Superior temporal gyrus (tissue), 1 donor: Measurements from ENCODE around the gene MAGEB4.
"Not testable (repeated sequence)": the region's sequence is repeated elsewhere in the genome, so short reads cannot be mapped to it uniquely, and the experiment has no call there.

Source experiments
- DNase-seq: peaks from one replicate; pipeline ENCODE4 v3.0.0-alpha.2; 2016; ENCODE audit errors: extremely low spot score

The MAGEB4 gene, protein sequence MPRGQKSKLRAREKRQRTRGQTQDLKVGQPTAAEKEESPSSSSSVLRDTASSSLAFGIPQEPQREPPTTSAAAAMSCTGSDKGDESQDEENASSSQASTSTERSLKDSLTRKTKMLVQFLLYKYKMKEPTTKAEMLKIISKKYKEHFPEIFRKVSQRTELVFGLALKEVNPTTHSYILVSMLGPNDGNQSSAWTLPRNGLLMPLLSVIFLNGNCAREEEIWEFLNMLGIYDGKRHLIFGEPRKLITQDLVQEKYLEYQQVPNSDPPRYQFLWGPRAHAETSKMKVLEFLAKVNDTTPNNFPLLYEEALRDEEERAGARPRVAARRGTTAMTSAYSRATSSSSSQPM

DNA sequence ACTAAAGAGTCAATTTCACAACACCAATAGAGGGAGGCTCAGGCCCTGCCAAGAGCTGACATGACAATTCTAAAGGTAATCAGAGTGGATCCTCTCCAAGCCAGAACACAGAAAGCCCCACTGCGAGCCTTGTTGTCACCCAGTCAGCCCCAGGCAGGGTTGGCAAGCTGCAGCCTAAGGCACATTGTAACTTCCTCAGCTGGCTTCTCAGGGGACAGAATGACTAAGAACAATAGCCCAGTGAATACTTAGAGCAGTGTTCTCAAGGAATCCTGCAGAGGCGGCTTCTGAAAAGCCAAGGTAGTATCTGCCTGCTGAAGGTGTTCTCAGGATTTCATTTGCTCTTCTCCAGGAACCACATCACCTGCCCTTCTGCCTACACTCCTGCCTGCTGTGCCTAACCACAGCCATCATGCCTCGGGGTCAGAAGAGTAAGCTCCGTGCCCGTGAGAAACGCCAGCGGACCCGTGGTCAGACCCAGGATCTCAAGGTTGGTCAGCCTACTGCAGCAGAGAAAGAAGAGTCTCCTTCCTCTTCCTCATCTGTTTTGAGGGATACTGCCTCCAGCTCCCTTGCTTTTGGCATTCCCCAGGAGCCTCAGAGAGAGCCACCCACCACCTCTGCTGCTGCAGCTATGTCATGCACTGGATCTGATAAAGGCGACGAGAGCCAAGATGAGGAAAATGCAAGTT, at the start of gene MAGEB4:
TSS of gene MAGEB4 (plus strand) at position 277 of the 692 bp plus-strand sequence. CDS start at position 413, 136 bp downstream.
- no peak for DNase-seq

DNA sequence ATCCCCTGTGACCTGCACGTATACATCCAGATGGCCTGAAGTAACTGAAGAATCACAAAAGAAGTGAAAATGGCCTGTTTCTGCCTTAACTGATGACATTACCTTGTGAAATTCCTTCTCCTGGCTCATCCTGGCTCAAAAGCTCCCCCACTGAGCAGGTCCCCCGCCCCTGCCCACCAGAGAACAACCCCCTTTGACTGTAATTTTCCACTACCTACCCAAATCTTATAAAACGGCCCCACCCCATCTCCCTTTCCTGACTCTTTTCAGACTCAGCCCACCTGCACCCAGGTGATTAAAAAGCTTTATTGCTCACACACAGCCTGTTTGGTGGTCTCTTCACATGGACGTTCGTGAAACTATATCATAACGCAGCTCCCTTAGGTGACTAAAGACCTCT, 47.9 kb upstream of the MAGEB4 start:
- DNase-seq: not testable (repeated sequence)

DNA sequence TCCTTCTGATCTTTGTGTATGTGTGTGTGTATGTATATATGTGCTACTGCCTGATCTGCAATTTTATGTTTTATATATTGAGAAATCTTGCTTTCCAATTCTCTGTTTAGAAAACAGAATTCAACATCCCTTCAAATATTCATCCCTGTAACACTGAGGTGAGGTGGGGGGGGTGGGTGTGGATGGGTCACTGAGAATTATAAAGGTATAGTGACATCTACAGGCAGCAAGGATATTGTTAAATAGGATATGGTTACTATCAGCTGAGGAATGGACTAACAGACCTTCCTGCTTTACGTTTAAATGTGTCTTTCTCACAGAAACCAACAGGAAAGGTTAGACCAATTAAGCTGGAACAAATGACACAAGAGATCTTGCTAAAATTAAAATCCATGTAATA, 45.5 kb upstream of the MAGEB4 start:
- DNase-seq: no peak

DNA sequence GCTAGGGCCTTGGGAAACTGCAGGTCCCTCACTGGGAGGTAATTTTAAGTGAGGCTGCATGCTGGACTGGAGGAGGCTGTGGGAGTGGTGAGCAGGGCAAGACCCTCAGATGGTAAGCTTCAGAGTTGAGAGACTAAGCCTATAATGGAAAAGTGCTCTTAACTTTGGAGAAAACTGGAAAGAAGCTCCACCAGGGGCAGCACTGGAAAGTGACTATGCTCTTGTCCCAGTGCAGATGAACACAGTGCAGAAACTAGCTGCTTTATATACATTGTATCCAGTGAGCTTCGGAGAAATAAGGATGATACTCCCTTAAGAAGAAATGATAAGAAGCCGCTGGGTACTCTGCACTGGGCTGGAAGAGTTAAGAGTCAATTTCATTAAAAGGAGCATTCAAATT, 29.6 kb upstream of the MAGEB4 start:
- DNase-seq: no peak

DNA sequence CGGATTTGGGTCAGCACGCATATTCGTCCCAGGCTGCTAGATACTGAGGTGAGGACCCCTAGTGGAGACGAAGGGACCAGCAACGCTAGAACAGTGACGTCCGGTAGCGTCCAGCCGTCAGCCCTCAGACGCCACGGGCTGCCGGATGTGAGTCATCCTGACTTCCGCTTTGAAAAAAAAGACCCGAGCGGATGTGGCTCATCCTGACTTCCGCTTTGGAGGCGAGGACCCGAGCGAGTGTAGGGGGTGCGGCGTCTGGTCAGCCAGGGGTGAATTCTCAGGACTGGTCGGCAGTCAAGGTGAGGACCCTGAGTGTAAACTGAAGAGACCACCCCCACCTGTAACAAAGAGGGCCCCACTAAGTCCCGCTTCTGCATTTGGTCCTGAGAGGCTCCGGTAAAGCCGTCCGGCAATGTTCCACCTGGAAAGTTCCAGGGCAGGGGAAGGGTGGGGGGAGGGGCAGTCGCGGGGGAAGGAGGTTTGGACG, 26.4 kb upstream of the MAGEB4 start, which contains the start of gene MAGEB2:
TSS of gene MAGEB2 (plus strand) at position 207 of the 487 bp plus-strand sequence. CDS start 3,018 bp downstream, outside the sequence.
- DNase-seq: no peak

DNA sequence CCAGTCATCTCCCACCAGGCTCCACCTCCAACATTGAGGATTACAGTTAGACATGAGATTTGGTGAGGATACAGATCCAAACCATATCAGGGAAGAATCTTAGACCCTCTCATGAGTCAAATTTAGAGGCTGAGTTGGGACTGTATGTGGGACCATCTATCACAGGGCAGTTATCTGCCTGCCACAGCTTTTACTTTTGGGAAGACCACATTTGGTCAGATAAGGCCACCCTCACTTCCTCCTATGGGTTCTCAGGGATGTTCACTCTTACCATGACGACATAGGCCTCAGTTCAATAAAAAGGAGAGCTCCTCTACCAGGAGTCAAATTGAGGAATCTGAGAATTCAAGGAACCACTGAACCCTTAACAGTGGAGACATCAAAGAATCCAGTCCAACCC, 24.3 kb upstream of the MAGEB4 start:
- DNase-seq: no peak

DNA sequence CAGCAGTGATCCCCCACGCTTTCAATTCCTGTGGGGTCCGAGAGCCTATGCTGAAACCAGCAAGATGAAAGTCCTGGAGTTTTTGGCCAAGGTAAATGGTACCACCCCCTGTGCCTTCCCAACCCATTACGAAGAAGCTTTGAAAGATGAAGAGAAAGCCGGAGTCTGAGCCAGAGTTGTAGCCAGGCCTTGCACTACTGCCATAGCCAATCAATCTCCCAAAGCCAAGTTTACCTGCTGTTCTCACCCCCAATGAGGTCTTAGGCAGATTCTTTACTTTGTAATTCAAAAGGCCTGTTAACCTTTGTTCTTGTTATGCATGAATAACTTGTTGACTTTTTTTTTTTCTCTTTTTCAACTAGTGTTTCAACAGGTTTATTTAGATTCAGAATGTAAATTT, 22.4 kb upstream of the MAGEB4 start:
- DNase-seq: no peak

DNA sequence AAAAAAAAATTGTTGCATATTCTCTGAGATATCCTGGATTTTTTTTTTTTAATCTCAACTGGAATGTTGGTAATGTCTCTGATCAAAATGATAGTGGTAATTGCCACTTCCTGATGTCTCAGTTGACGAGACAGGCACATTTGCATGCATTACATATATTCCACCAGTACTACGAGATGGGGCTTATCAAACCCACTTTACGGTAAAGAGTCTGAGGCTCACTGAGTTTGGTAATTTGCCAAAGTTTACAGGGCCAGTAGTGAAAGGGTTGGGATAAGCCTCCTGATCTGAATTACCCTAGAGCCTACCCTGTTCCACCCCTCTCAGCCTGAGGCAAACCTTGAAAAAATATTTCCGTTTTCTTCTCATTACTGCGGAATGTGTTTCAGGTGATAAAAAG, 21.1 kb upstream of the MAGEB4 start:
- DNase-seq: no peak

DNA sequence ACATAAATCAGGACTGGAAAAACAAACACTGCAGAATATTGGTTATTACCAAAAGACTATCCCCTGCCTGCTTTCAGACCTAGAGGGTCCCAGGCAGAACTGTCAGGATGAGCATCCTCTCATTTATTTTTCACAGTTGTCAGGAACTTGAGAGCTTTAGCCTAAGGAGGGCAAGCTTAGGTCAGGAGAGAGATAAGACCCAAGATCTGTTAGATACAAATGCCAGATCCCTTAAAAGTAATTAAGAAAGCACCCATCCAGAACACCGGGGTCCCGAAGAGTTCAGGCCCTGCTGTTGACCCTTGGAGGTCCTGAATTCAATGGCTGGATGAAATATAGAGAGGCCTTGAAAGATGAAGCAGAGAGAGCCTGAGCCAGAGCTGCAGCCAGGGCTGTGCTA, 17.3 kb upstream of the MAGEB4 start:
- no peak for DNase-seq

DNA sequence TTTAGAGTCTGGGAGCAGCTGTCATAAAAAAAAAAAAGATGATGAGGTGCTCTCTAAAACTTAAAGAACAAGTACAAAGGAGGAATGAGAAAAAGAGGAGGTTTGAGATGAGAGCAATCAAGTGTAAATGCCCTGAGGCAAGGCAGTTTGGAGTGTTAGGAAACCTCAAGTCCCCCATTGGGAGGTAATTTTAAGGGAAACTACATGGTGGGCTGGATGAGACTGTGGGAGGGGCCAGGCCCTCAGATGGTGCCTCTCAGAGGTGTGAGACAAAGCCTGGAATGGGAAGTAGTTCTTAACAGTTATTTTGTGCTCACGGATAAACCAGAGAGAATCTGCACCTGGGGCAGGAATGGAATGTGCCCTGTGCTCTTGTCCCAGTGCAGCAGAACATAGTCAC, 13.3 kb upstream of the MAGEB4 start:
- no peak for DNase-seq

DNA sequence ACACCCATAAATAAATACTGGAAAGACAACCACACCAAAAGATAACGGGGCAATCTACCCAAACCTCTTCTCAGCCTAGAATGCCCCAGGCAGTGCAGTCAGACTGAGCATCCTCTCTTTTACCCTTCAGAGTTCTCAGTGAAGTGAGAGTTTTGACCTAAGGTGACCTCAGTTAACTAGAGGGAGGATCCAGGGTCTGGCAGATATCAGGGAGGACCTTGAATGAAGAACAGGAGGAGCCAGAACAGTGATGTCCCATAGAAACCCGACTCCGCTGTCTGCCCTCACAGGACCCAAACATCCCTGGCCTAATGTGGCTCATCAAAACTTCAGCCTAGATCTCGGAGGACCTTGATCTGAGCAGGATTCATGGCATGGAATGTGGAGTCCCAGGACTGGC, 11.4 kb upstream of the MAGEB4 start, which contains the start of gene MAGEB3:
TSS of gene MAGEB3 (plus strand) at position 263 of the 400 bp plus-strand sequence. CDS start 5,268 bp downstream, outside the sequence.
- no peak for DNase-seq

DNA sequence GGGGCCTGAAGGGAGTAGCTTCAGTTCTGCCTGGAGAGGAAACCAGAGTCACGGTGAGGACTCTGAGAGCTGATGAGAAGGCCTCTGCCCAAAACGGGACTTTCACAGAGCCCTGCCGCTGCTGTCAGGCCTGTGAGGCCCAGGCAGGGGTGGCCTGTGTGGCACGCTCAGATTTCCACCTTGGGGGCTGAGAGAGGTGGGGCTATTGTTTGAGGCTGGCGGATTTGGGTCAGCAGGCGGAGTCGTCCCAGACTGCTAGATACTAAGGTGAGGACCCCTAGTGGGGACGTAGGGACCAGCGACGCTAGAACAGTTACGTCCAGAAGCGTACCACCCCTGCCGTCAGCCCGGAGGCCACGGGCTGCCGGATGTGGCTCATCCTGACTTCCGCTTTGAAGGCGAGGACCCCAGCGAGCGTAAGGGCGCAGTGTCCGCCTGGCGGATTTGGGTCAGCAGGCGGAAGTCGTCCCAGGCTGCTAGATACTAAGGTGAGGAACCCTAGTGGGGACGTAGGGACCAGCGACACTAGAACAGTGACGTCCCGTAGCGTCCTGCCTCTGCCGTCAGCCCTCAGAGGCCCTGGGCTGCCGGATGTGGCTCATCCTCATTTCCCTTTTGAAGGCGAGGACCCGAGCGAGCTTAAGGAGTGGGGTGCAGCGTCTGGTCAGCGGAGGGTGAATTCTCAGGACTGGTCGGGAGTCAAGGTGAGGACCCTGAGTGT, 5.1 kb downstream of the MAGEB4 start, which contains the start of gene MAGEB1:
TSS of gene MAGEB1 (plus strand) at position 378 of the 721 bp plus-strand sequence. CDS start 3,348 bp downstream, outside the sequence.
- no peak for DNase-seq

DNA sequence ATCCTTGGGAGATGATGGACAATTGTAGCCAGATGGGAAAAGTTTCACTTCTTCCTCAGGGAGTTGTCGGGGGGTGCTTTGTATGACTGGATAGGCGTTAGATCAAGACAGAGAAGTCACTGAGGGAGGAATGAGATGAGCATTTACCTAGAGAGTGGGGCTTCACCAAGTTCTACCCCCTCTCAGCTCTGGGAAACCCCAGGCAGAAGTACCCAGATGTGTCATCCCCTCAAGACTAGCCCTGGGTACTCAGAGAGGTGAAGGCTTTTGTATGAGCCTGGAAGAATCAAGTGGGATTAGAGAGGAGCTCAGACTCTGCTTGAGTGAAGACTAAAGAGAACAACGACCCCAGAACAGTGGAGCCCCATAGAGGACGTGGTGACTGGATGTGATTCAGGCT, 7.1 kb downstream of the MAGEB4 start:
- no peak for DNase-seq

DNA sequence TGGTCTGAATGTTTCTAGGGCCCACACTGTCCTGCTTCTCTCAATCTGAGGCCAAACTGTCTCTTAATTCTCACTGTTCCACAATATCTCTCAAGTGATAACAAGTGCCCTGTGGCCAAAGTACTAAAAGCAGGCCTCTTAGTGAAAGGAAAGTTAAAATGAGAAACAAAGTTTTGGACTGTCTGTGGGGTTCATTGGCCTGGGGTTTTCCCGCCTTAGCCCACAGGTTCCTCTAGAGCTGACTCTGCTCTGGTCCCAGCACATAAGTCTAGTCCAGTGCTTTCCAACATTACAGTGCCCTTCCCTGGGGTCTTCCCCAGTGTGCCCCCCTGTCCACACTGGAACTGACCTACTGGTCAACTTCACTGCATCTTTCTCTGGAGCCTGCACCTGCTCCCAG, 11.5 kb downstream of the MAGEB4 start:
- no peak for DNase-seq

DNA sequence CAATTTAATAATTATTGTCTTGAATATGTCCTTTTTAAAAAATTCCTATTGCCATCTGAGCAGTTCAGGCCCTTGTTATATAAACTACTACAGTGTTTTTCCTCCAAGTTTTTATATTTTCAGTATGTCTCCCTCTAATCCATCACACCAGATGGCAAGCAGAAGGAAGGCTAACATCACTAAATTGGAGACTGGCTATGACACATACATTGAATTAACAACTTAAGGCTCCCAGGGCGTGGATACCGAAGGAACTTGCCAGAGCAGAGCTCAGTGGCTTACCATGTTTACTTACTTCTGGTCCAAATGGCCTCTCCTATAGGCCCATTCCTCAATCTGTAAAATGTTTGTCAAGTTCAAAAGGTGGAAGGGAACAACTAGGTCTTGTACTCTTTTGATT, 18.1 kb downstream of the MAGEB4 start:
- no peak for DNase-seq

DNA sequence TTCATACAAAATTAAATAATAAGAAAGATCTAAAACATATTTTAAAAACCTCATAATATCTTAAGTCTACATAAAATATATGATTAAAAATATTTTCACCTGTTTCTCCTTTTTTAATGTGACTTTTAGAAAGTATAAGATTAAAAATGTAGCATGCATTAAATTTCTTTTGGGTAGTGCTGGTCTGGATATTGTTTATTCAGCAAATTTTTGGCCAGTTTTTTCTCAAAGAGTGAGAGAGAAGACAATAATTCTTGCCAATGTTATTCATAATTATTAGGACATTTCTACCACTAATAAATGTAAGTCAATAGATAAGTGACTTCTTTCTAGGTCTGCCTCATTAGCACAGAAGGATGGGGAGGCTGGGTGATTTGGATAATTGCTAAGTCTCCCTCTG, 19.2 kb downstream of the MAGEB4 start:
- no peak for DNase-seq

DNA sequence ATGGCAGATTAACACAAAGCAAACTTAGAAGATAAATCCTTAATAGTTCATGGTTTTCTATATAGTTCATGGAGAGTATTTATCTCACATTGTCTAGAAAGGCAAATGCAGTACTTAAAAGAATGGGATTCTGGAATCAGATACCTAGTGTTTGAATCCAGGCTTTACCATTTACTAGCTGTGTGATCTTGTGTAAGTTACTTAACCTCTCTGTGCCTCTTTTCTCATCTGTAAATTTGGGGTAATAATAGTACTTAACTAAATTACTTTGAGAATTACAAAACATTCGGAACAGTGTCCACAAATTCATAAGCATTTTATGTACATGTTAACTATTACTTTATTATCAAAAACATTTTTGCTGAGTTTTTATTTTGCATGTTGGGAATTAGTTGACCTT, 21.0 kb downstream of the MAGEB4 start:
- DNase-seq: no peak

DNA sequence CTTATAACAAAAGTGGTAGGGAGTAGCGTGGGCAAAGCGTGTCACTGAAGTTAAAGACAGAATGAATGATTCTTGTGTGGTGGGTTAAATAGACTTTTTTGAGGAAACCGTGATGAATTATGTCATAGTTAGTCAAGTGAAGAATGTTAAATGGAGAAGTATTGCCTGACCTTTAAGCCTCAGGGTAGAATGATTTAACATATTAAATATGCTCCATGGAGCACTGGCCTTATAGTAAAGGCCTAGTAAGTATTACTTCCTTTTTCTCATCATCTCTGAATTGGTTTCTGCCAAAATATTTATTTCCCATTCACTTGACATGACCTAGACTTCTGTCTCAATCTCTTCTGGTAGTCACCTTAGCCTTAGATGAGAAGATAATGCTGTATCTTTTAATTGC, 28.8 kb downstream of the MAGEB4 start:
- no peak for DNase-seq

DNA sequence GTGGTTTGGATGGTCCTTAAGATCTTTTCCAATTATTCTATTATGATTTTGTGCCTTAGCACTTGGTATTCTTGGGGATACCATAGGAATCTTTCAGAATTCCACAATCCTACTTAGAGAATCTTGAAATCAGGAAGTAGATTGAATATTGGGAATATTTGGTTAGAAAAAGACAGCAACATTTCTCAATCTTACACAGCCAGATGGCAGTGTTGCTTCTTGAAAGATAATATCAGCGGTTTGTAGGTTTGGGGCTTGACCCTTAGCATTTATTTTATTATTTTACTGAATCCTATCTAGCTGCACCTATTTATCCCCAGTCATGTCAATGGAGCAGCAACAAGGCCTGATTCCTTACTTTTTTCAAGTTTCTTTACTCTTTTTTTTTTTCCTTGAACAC, 33.7 kb downstream of the MAGEB4 start:
- DNase-seq: peak; percentile 15

DNA sequence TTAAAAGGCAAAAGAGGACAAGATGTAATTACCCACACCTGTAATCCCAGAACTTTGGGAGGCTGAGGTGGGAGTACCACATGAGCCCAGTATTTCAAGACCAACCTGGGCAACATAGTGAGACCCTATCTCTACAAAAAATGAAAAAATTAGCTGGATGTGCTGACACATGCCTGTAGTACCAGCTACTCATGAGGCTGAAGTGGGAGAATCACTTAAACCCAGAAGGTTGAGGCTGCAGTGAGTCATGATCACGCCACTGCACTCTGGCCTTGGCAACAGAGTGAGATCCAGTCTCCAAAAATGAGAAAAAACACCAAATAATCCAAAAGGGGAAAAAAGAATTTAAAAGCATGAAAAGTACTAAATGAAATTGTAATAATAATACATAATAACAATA, 36.6 kb downstream of the MAGEB4 start:
- no peak for DNase-seq

DNA sequence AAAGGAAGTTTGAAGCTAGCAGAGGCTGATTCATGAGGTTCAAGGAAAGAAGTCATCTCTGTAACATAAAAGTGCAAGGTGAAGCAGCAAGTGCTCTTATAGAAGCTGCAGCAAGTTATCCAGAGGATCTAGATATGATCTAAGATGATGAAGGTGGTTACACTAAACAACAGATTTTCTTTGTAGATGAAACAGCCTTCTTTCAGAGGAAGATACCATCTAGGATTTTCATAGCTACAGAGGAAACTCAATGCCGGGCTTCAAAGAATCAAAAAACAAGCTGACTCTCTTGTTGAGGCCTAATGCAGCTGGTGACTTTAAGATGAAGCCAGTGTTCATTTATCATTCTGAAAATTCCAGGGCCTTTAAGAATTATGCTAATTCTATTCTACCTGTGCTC, 38.6 kb downstream of the MAGEB4 start:
- DNase-seq: no peak

DNA sequence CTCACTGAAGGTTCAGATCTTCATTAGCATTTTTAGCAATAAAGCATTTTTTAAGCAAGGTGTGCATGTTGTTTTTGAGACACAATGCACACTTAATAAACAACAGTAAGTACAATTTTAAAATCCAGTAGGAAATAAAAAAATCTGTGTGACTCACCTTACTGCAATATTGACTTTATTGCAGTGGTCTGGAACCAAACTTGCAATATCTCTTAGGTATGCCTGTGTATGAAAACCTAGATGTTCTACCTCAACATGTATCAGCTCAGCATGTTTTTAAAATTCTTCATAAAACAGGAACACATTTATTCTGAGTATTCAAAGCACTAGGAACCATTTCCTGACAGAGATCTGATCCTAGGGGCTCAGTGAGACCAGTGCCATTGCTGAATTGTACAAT, 40.7 kb downstream of the MAGEB4 start:
- DNase-seq: no peak
